Breast epithelium (tissue), 4 donors: ENCODE data around the gene TBPL2. TPM values are rescaled to one million over a fixed set of nuclear protein-coding genes. Genes with fewer than 3 reads are reported as not detected.

Experiments
- DNase-seq, 2 donors: peaks; one replicate each; pipeline ENCODE4 v3.0.0-alpha.2; 2019; ENCODE audit warnings: low spot score in 2 of 2
- H3K27ac ChIP-seq, 2 donors: fragments of 200-600 bp; sonication (generic) in 1 of 2; one replicate each; pipeline ENCODE4 v1.5.1; 2016 to 2019; ENCODE audit warnings: mild to moderate bottlenecking in 1 of 2
- H3K27me3 ChIP-seq, 2 donors: fragments of 200-600 bp; sonication (generic) in 1 of 2; one replicate each; pipeline versions ENCODE4 v1.5.1 to v1.6.0; 2017 to 2019; ENCODE audit warnings: control low read depth in 1 of 2, mild to moderate bottlenecking in 1 of 2
- H3K36me3 ChIP-seq: fragments of 200-600 bp; one replicate; pipeline ENCODE4 v1.5.1; 2019
- H3K4me1 ChIP-seq, 2 donors: fragments of 200-600 bp; sonication (generic); one replicate each; pipeline ENCODE4 v1.5.1; 2016 to 2019; ENCODE audit warnings: control low read depth in 1 of 2
- H3K4me3 ChIP-seq, 3 donors: fragments of 200-600 bp; sonication (generic); 1 replicate in 2 of 3; 2 replicates in 1 of 3; pipeline ENCODE4 v1.5.1; 2016 to 2019; ENCODE audit warnings: mild to moderate bottlenecking in 3 of 3, moderate library complexity in 2 of 3
- H3K9me3 ChIP-seq, 2 donors: fragments of 200-600 bp; sonication (generic) in 1 of 2; one replicate each; pipeline ENCODE4 v1.5.1; 2016 to 2019; ENCODE audit warnings: control low read depth in 1 of 2
- POLR2A ChIP-seq: fragments of 450-650 bp; IDR thresholded peaks from one replicate; pipeline ENCODE4 v1.6.1; 2016; ENCODE audit warnings: antibody characterized with exemption, mild to moderate bottlenecking, moderate library complexity
- POLR2AphosphoS5 ChIP-seq, 3 donors: sonication (generic); formaldehyde crosslinking; IDR thresholded peaks; one replicate each; pipeline ENCODE4 v1.6.1; 2017; ENCODE audit warnings: antibody characterized with exemption in 3 of 3
- intact Hi-C: fragments of 100-400 bp; cut with DNase I; formaldehyde crosslinking; loops from one replicate; pipeline ENCODE4 v1.15.1; 2023; ENCODE audit warnings: low total_unique reads
- total RNA-seq, 3 donors: library from RNA; depleted of rRNA; stranded (reverse); fragments of >200 nt; gene quantifications; one replicate each; pipeline ENCODE4 v1.1.0, GENCODE V29; 2016
- TF ChIP-seq, protein P1 (sequence below), 3 donors: fragments of 450-650 bp; IDR thresholded peaks; one replicate each; pipeline ENCODE4 v1.5.1; 2016 to 2017; ENCODE audit warnings: antibody characterized with exemption in 3 of 3, mild to moderate bottlenecking in 3 of 3, moderate library complexity in 3 of 3

TBPL2 gene
- total RNA-seq, 3 donors from 2014 or later: not detected

DNA sequence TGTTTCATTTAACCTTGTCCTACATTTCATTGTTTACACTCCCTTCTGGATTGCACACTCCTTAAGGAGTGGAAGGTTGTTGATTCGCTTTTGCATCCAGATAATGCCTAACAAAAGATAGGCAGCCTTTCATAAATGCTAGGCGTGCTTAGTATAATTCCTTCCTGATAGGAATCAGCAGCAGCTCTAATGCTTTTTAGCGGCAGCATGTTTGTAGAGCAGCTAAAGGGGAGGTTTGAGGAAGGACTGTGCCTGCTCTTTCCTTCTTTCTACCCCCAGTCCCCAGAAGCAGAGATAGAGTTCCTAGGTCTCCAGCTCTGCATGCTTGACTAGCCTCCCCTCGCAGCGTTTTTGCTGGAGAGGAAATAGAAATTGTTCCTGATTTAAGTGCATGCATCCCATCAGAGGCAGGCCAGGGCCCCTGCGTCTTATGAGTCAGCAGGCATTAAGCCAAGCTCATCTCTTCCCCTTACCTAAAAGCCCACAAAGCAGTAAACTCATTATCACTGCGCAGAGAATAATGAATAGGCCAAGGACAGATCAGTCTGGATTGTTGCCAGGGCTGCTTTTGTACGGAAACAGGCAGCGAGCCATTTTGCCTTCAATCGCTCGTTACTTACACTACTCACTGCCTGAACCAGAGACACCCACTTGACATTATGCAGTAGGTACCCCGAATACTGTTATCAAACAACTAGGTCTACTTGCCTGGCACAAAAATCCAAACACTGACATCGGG, 14.0 kb upstream of the TBPL2 start:
- no peaks in the 10 kb centered on the region for H3K27me3 ChIP-seq
- no peak for TF ChIP-seq POLR2AphosphoS5 (IDR thresholded peaks at IDR 0.05)
- no peak for TF ChIP-seq POLR2A
- TF ChIP-seq, protein P1, sequence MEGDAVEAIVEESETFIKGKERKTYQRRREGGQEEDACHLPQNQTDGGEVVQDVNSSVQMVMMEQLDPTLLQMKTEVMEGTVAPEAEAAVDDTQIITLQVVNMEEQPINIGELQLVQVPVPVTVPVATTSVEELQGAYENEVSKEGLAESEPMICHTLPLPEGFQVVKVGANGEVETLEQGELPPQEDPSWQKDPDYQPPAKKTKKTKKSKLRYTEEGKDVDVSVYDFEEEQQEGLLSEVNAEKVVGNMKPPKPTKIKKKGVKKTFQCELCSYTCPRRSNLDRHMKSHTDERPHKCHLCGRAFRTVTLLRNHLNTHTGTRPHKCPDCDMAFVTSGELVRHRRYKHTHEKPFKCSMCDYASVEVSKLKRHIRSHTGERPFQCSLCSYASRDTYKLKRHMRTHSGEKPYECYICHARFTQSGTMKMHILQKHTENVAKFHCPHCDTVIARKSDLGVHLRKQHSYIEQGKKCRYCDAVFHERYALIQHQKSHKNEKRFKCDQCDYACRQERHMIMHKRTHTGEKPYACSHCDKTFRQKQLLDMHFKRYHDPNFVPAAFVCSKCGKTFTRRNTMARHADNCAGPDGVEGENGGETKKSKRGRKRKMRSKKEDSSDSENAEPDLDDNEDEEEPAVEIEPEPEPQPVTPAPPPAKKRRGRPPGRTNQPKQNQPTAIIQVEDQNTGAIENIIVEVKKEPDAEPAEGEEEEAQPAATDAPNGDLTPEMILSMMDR (IDR thresholded peaks at IDR 0.05): no peak
- intact Hi-C loops: no loop called here
- H3K4me1 ChIP-seq: no peaks in the 10 kb centered on the region
- no peaks in the 10 kb centered on the region for H3K36me3 ChIP-seq
- no peaks in the 10 kb centered on the region for H3K9me3 ChIP-seq
- no peak for DNase-seq
- no peak overlapping the region for H3K27ac ChIP-seq
- peak overlapping the region in 1 of 3 donors; percentile 3 for H3K4me3 ChIP-seq

DNA sequence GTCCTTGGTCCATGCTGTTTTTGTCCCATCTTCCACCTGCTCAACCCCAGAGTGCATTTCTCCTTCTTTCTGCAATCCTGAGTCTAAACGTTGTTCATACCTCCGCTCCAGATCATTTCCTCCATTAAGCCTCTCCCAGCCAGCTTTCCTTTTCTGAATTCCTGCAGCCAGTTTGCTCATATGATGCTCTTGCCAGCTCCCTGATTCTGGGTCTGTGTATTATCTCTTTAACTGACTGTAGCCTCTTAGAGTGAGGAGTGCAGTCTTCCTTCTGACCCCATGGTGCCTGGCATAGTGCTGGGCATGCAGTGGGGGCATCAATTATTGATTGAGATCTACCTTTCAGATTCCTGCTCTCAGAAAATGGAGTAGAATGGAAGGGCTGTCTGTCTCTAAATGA, 11.5 kb upstream of the TBPL2 start:
- Histone ChIP-seq H3K27me3 (no peaks in the 10 kb centered on the region), H3K27ac (peak overlapping the region in 1 of 2 donors; percentile 14), H3K36me3 (no peaks in the 10 kb centered on the region), H3K4me3 (no peak overlapping the region), H3K4me1 (no peaks in the 10 kb centered on the region), H3K9me3 (no peaks in the 10 kb centered on the region)
- DNase-seq: no peak
- TF ChIP-seq POLR2AphosphoS5 (IDR thresholded peaks at IDR 0.05) (no peak), POLR2A (no peak)
- TF ChIP-seq, protein P1 (IDR thresholded peaks at IDR 0.05): no peak
- intact Hi-C loops: no loop called here

DNA sequence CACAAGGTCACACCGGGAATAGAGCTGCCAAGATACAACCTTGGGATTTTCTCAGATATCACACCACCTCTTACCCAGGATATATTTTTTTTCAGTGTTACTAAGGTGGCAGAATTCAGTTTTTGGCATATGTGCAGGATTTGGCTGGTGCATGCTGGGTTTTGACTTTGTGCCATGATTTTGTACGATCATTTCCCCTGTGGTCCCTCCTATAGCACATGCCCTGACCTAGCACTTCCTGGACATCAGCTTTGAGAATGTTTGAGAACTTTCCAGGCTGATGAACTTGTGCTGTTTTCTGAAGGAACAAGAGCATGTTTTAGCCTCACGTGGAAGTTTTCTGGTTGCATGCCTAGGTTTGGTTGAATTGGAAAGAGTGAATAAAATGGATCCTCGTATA, 11.0 kb upstream of the TBPL2 start:
- Histone ChIP-seq H3K4me3 (no peak overlapping the region), H3K9me3 (no peaks in the 10 kb centered on the region), H3K36me3 (no peaks in the 10 kb centered on the region), H3K27ac (peak overlapping the region in 1 of 2 donors; percentile 14), H3K4me1 (no peaks in the 10 kb centered on the region), H3K27me3 (no peaks in the 10 kb centered on the region)
- no peak for DNase-seq
- TF ChIP-seq POLR2AphosphoS5 (IDR thresholded peaks at IDR 0.05) (no peak), POLR2A (no peak)
- TF ChIP-seq, protein P1 (IDR thresholded peaks at IDR 0.05): no peak
- intact Hi-C loops: no loop called here

DNA sequence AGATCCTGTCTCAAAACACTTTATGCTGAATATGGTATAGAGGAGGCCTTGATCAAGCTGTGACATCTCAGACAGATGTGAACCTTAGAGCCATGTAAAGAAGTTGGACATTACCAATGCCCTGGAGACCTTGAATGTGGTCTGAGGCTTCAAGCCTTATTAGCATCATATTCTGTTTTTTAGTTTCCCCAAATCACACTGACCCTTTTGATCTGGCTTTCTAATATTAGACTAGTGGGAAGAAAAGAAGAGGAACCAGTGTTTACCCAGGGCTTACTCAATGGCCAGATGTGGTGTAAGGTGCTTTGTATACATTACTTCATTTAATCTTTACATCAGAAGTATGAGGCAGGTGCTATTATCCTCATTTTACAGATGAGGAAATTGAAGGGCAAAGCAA, 10.6 kb upstream of the TBPL2 start:
- Histone ChIP-seq H3K36me3 (no peaks in the 10 kb centered on the region), H3K27ac (no peak overlapping the region), H3K9me3 (no peaks in the 10 kb centered on the region), H3K4me3 (no peak overlapping the region), H3K4me1 (no peaks in the 10 kb centered on the region), H3K27me3 (no peaks in the 10 kb centered on the region)
- no peak for DNase-seq
- intact Hi-C loops: no loop called here
- TF ChIP-seq, protein P1 (IDR thresholded peaks at IDR 0.05): no peak
- no peak for TF ChIP-seq POLR2AphosphoS5 (IDR thresholded peaks at IDR 0.05)

DNA sequence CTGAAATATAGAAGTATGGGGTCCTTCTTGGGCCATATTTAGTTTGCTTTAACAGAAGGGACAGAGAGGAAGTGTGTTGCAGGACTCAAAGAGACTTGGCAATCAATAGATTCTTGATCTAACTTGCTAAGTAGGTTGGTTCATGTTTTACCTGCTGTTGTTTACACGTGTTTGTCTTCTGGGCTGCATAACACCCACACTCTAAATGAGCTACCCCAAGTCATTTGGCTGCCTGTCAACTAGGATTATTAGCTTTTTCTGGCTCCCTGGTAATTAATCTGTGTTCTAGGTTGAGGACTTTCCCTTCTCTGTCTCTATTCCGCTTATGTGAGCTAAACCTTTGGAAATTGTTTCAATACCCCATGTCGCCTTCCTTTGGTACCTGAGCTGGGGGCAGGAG, 10.1 kb upstream of the TBPL2 start:
- DNase-seq: no peak
- Histone ChIP-seq H3K27ac (no peak overlapping the region), H3K36me3 (no peaks in the 10 kb centered on the region), H3K4me1 (no peaks in the 10 kb centered on the region), H3K9me3 (no peaks in the 10 kb centered on the region), H3K27me3 (no peaks in the 10 kb centered on the region), H3K4me3 (no peak overlapping the region)
- TF ChIP-seq POLR2AphosphoS5 (IDR thresholded peaks at IDR 0.05) (no peak), POLR2A (no peak)
- TF ChIP-seq, protein P1 (IDR thresholded peaks at IDR 0.05): no peak
- intact Hi-C loops: no loop called here
